ENCODE results near the gene CCDC91.
A peak's percentile ranks its signal among the peaks of the same experiment; 100 is the strongest.

DNA sequence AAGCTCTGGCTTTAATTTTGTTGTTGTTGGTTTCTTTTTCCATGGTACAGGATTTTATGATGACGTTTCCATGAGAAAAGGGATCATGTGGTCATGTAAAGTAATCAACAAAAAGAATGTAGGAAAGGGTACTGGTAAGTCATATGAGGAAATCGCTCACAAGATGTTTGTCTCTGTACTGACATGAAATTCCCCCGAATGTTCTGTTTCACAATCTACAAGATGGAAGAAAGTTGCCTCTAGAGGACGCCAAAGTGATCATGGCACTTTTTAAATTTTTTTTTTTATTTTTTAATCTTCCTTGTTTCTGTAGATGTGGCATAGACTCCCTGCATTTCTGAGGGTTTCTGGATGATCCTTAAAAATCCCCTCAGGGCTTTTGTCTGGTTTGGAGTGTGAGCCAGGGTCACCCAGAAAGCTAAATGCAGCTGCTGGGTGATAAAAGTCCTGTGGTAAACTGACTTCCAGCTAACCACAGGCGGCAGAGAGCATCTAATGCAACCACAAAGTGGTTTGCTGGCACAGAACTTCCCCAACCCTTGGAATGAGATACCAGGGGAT, 393.5 kb downstream of the CCDC91 start:
- TF ChIP-seq ETS1 (conservative IDR thresholded peaks at IDR 0.05; ENCODE audit: control insufficient read depth, low read depth, low read length): no peak
- TF ChIP-seq ZNF57 (CRISPR knock-in tag; IDR thresholded peaks at IDR 0.05): no peak
- no peak for TF ChIP-seq THAP12 (CRISPR knock-in tag; IDR thresholded peaks at IDR 0.05)
- no peak for TF ChIP-seq JUNB (CRISPR knock-in tag; conservative IDR thresholded peaks at IDR 0.05)
- peak in 1 of 2 experiments; percentile 15; a peak in 1 of 4 replicates for TF ChIP-seq RAD21 (CRISPR knock-in tag; conservative IDR thresholded peaks at IDR 0.05 in 1 of 2, IDR thresholded peaks at IDR 0.05 in 1 of 2)
- TF ChIP-seq ZNF274 (IDR thresholded peaks at IDR 0.05; ENCODE audit: borderline replicate concordance, low read depth, low read length): no peak
- TF ChIP-seq EZH2 (IDR thresholded peaks at IDR 0.05; ENCODE audit: borderline replicate concordance, low read depth, low read length): no peak
- TF ChIP-seq, protein P1, sequence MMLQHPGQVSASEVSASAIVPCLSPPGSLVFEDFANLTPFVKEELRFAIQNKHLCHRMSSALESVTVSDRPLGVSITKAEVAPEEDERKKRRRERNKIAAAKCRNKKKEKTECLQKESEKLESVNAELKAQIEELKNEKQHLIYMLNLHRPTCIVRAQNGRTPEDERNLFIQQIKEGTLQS (IDR thresholded peaks at IDR 0.05): no peak
- TF ChIP-seq, protein P1 (CRISPR knock-in tag; conservative IDR thresholded peaks at IDR 0.05): no peak
- no peak for TF ChIP-seq ELK1 (CRISPR knock-in tag; IDR thresholded peaks at IDR 0.05)
- no peak for TF ChIP-seq TAF1 (IDR thresholded peaks at IDR 0.05; ENCODE audit: control insufficient read depth, extremely low read depth, insufficient read depth, low read length, severe bottlenecking)
